Stomach (tissue), 9 donors: ENCODE results near the gene BAG1. TPM values are rescaled to one million over a fixed set of nuclear protein-coding genes. Genes with fewer than 3 reads are reported as not detected.
A peak's percentile ranks its signal among the peaks of the same experiment; 100 is the strongest.

Experiments
- DNase-seq, 2 donors: peaks; one replicate each; pipeline versions ENCODE4 v3.0.0 to v3.0.0-alpha.2; 2013 to 2019
- H3K27ac ChIP-seq, 5 donors: fragments of 200-600 bp in 4 of 5; sonication (generic) in 4 of 5; one replicate each; pipeline ENCODE4 v1.5.1; 2013 to 2019; ENCODE audit warnings: mild to moderate bottlenecking in 1 of 5, moderate library complexity in 1 of 5
- H3K27me3 ChIP-seq, 3 donors: fragments of 200-600 bp; sonication (generic); one replicate each; pipeline ENCODE4 v1.5.1; 2017 to 2019; ENCODE audit warnings: mixed run types in 1 of 3
- H3K36me3 ChIP-seq, 4 donors: fragments of 200-600 bp; sonication (generic); 1 replicate in 3 of 4; 2 replicates in 1 of 4; pipeline ENCODE4 v1.5.1; 2016 to 2019
- H3K4me1 ChIP-seq, 4 donors: fragments of 200-600 bp; sonication (generic); one replicate each; pipeline ENCODE4 v1.5.1; 2016 to 2019
- H3K4me3 ChIP-seq, 4 donors: fragments of 200-600 bp; sonication (generic) in 3 of 4; one replicate each; pipeline ENCODE4 v1.5.1; 2016 to 2019; ENCODE audit warnings: mild to moderate bottlenecking in 1 of 4
- H3K9me3 ChIP-seq, 4 donors: fragments of 200-600 bp; sonication (generic); one replicate each; pipeline ENCODE4 v1.5.1; 2016 to 2019
- CTCF ChIP-seq, 7 experiments: fragments of 450-650 bp in 4 of 7; fragments of 200-600 bp in 3 of 7; sonication (generic) in 3 of 7; IDR thresholded peaks; one replicate each; pipeline ENCODE4 v1.5.1; 2016 to 2019; ENCODE audit warnings: antibody characterized with exemption in 7 of 7, control low read depth in 2 of 7, mild to moderate bottlenecking in 1 of 7
- EP300 ChIP-seq: sonication (generic); formaldehyde crosslinking; IDR thresholded peaks from one replicate; pipeline ENCODE4 v1.6.1; 2017; ENCODE audit warnings: antibody characterized with exemption
- POLR2A ChIP-seq, 4 donors: fragments of 450-650 bp; IDR thresholded peaks; one replicate each; pipeline ENCODE4 v1.6.1; 2016; ENCODE audit warnings: antibody characterized with exemption in 4 of 4, control low read depth in 2 of 4, mild to moderate bottlenecking in 1 of 4, moderate library complexity in 1 of 4
- POLR2AphosphoS5 ChIP-seq, 3 donors: sonication (generic); formaldehyde crosslinking; IDR thresholded peaks; one replicate each; pipeline ENCODE4 v1.6.1; 2016; ENCODE audit warnings: antibody characterized with exemption in 3 of 3
- WGBS, 5 donors: extraction: QIAGEN DNeasy Blood & Tissue Kit in 3 of 5; methylation state at CpG; one replicate each; pipeline versions ENCODE4 v1.1.5 to v1.1.7; 2013 to 2018; 5-methylcytosine and 5-hydroxymethylcytosine counted together
- intact Hi-C: fragments of 100-400 bp; cut with DNase I; formaldehyde crosslinking; loops from one replicate; pipeline ENCODE4 v1.15.1; 2023; ENCODE audit warnings: low total_unique reads
- polyA plus RNA-seq, 3 donors: library from polyadenylated mRNA; stranded (reverse); fragments of 200-250 nt; gene quantifications; one replicate each; pipeline ENCODE4 v1.2.3, GENCODE V29; 2013
- total RNA-seq, 5 donors: library from RNA; depleted of rRNA; stranded (reverse); fragments of >200 nt; gene quantifications; one replicate each; pipeline versions ENCODE4 v1.1.0 to v1.2.3, GENCODE V29; 2014 to 2016
- donor health status: healthy with polysubstance abuse.
- donor health status: Bipolar disorder and iron deficiency.
- donor health status: healthy.

Gene BAG1
- total and polyA plus RNA-seq, 8 donors = 2.3 to 461 (median 132) TPM

DNA sequence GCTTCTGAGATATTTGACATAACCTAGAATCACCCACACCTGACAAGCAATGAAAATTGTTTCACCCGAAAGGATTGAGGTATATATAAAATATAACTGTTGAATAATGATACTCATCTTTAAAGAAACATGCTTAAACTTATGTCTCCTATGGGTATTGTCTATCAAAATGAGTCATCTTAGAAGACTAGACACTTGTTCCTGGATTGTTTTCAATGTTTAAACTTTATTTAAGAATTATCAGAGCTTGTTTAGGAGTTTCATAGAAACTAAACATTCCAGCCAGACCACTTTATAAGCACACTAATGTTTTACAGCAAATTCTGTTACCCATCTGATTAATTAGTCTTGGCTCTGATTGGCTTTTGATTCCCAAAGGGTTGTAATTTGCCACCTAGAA lies 45.4 kb upstream of the BAG1 start:
- Histone ChIP-seq H3K27me3 (no peaks in the 10 kb centered on the region), H3K4me3 (no peak overlapping the region), H3K27ac (peak overlapping the region in 1 of 5 donors; percentile 20), H3K36me3 (peaks cover 78 to 100% (median 100%) of the 10 kb centered on the region in 4 donors), H3K4me1 (peaks cover 0 to 28% (median 14%) of the 10 kb centered on the region in 4 donors), H3K9me3 (no peaks in the 10 kb centered on the region)
- 77 to 90% (median 83%) methylated on average over 1 of the region's 1 CpG for WGBS, 5 donors
- intact Hi-C loops = no loop called here
- DNase-seq = no peak
- TF ChIP-seq CTCF (IDR thresholded peaks at IDR 0.05) (no peak), POLR2AphosphoS5 (IDR thresholded peaks at IDR 0.05) (no peak), POLR2A (IDR thresholded peaks at IDR 0.05) (no peak), EP300 (no peak)

DNA sequence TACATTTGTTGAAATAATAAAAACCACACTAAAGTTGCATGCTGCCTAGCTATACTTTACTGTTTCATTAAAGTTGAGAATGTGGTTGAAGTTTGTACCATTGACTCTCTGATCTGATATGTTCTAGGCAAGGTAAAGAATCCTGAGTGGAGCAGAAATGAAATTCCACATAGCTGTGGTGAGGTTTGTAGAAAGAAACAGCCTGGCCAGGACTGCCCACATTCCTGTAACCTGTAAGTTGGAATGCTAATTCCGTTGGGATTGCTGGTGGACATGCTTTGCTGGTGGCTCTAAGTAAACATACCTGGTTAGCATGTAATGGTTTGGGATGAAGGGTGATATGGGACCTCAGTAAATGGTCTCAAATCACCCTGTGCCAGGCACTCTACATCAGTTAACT lies 42.6 kb upstream of the BAG1 start:
- WGBS, 5 donors = 65 to 80% (median 76%) methylated on average over 1 of the region's 1 CpG
- Histone ChIP-seq H3K9me3 (no peaks in the 10 kb centered on the region), H3K36me3 (peaks cover 80 to 100% (median 100%) of the 10 kb centered on the region in 4 donors), H3K4me3 (no peak overlapping the region), H3K27ac (no peak overlapping the region), H3K27me3 (no peaks in the 10 kb centered on the region), H3K4me1 (peaks cover 0 to 34% (median 14%) of the 10 kb centered on the region in 4 donors)
- TF ChIP-seq POLR2A (IDR thresholded peaks at IDR 0.05) (no peak), CTCF (IDR thresholded peaks at IDR 0.05) (no peak), EP300 (no peak), POLR2AphosphoS5 (IDR thresholded peaks at IDR 0.05) (no peak)
- intact Hi-C loops = no loop called here
- no peak for DNase-seq

GRCh38 chr9:33306037-33306436 lies 41.5 kb upstream of the BAG1 start:
- H3K4me3 ChIP-seq = no peak overlapping the region
- intact Hi-C loops = no loop called here
- TF ChIP-seq POLR2AphosphoS5 (IDR thresholded peaks at IDR 0.05) = no peak
- no peak for TF ChIP-seq CTCF (IDR thresholded peaks at IDR 0.05)
- no peak for TF ChIP-seq POLR2A (IDR thresholded peaks at IDR 0.05)
- TF ChIP-seq EP300 = no peak
- DNase-seq = no peak
- peaks cover 78 to 100% (median 100%) of the 10 kb centered on the region in 4 donors for H3K36me3 ChIP-seq
- no peaks in the 10 kb centered on the region for H3K27me3 ChIP-seq
- peaks cover 0 to 30% (median 12%) of the 10 kb centered on the region in 4 donors for H3K4me1 ChIP-seq
- no peak overlapping the region for H3K27ac ChIP-seq
- WGBS, 5 donors = 88 to 92% (median 90%) methylated on average over 3 of the region's 3 CpGs
- H3K9me3 ChIP-seq = no peaks in the 10 kb centered on the region

- Histone ChIP-seq H3K4me1 (peaks cover 0 to 26% (median 10%) of the 10 kb centered on the region in 4 donors), H3K27ac (no peak overlapping the region), H3K36me3 (peaks cover 73 to 100% (median 99%) of the 10 kb centered on the region in 4 donors), H3K9me3 (no peaks in the 10 kb centered on the region), H3K4me3 (no peak overlapping the region), H3K27me3 (no peaks in the 10 kb centered on the region)
- no peak for DNase-seq
- 77 to 95% (median 93%) methylated on average over 1 of the region's 1 CpG for whole genome bisulfite sequencing, 5 donors
- TF ChIP-seq CTCF (IDR thresholded peaks at IDR 0.05) (no peak), POLR2A (IDR thresholded peaks at IDR 0.05) (no peak), POLR2AphosphoS5 (IDR thresholded peaks at IDR 0.05) (no peak), EP300 (no peak)
- intact Hi-C loops = no loop called here
Measured at GRCh38 chr9:33304362-33304761, 39.9 kb upstream of the BAG1 start.
